ENCODE data around the gene NUTF2.

DNA sequence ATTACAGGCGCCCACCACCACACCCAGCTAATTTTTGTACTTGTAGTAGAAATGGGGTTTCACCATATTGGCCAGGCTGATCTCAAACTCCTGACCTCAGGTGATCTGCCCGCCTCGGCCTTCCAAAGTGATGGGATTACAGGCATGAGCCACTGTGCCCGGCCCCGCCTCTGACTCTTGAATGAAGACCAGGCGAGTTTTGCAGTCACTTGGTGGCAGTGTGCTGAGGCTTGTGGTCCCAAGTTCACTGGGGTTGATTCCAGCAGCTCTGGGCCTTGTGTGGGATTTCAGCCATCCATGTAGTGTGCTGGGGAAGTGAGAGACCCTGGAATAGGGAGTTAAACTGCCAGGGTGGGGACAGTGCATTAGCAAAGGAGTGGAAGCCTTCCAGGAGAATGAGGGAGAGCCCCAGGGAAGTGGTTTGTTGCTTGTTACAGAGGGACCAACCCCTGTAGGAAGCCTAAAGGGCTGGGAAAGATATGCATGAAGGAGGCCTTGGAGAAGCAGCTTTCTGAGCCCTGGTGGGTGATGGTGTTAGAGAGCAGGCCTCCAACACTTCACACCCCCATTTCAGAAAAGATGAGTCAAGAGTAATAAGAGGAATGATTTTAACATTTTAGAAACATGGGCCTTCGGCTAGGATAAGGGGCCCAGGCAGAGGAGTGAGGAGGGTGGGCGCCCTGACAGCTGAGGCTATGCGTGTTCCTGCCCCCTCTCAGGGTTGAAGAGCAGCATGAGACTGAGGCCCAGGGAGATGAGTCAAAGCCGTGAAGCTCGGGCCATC is 60.9 kb downstream of the NUTF2 start:
- TF ChIP-seq USF2 (IDR thresholded peaks at IDR 0.05; ENCODE audit: borderline replicate concordance, low read depth, low read length) (no peak), NFIC (IDR thresholded peaks at IDR 0.05; ENCODE audit: low read depth, low read length) (no peak)

Measured in GM12878 (cell line).